ENCODE data around the gene FNDC3B. TPM values are rescaled to one million over a fixed set of nuclear protein-coding genes. Genes with fewer than 3 reads are reported as not detected.

Gene FNDC3B
- total RNA-seq, 1 donor from 2014 or later = 160 TPM

- DNase-seq = no peak
- H3K36me3 ChIP-seq = peaks cover 52% of the 10 kb centered on the region
These were observed 286.1 kb downstream of the FNDC3B start for GRCh38 chr3:172325461-172325860.

GRCh38 chr3:172326993-172327392 is 287.6 kb downstream of the FNDC3B start:
- ATAC-seq (no peak), DNase-seq (no peak)
- H3K4me1 ChIP-seq = no peaks in the 10 kb centered on the region
- peaks cover 66% of the 10 kb centered on the region for H3K36me3 ChIP-seq
- TF ChIP-seq CTCF (IDR thresholded peaks at IDR 0.05) = no peak
- no peak overlapping the region for H3K4me3 ChIP-seq
- no peaks in the 10 kb centered on the region for H3K27me3 ChIP-seq
- intact Hi-C loops (cut with DNase I) = no loop called here
- H3K9me3 ChIP-seq = no peaks in the 10 kb centered on the region
- H3K27ac ChIP-seq = no peak overlapping the region

More at GRCh38 chr3:172325461-172325860, 286.1 kb downstream of the FNDC3B start:
- no peak overlapping the region for H3K27ac ChIP-seq
- no peaks in the 10 kb centered on the region for H3K9me3 ChIP-seq
- intact Hi-C loops (cut with DNase I) = no loop called here
- no peak for TF ChIP-seq CTCF (IDR thresholded peaks at IDR 0.05)
- no peak overlapping the region for H3K4me3 ChIP-seq
- peaks cover 7% of the 10 kb centered on the region for H3K4me1 ChIP-seq
- no peak for ATAC-seq
- no peaks in the 10 kb centered on the region for H3K27me3 ChIP-seq

GRCh38 chr3:172328282-172328681 is 288.9 kb downstream of the FNDC3B start:
- H3K36me3 ChIP-seq = peaks cover 75% of the 10 kb centered on the region
- H3K27me3 ChIP-seq = no peaks in the 10 kb centered on the region
- H3K4me3 ChIP-seq = no peak overlapping the region
- H3K9me3 ChIP-seq = no peaks in the 10 kb centered on the region
- ATAC-seq = no peak
- no peaks in the 10 kb centered on the region for H3K4me1 ChIP-seq
- no peak for TF ChIP-seq CTCF (IDR thresholded peaks at IDR 0.05)
- intact Hi-C loops (cut with DNase I) = no loop called here
- DNase-seq = no peak
- H3K27ac ChIP-seq = no peak overlapping the region

GRCh38 chr3:172329070-172329469 is 289.7 kb downstream of the FNDC3B start:
- intact Hi-C loops (cut with DNase I) = no loop called here
- H3K4me1 ChIP-seq = no peaks in the 10 kb centered on the region
- TF ChIP-seq CTCF (IDR thresholded peaks at IDR 0.05) = no peak
- H3K36me3 ChIP-seq = peaks cover 78% of the 10 kb centered on the region
- H3K9me3 ChIP-seq = no peaks in the 10 kb centered on the region
- H3K27me3 ChIP-seq = no peaks in the 10 kb centered on the region
- H3K27ac ChIP-seq = no peak overlapping the region
- DNase-seq (no peak), ATAC-seq (no peak)
- no peak overlapping the region for H3K4me3 ChIP-seq

- Histone ChIP-seq H3K27ac (no peak overlapping the region), H3K36me3 (peaks cover 78% of the 10 kb centered on the region), H3K4me1 (no peaks in the 10 kb centered on the region), H3K27me3 (no peaks in the 10 kb centered on the region), H3K4me3 (no peak overlapping the region), H3K9me3 (no peaks in the 10 kb centered on the region)
- intact Hi-C loops (cut with DNase I) = no loop called here
- ATAC-seq (no peak), DNase-seq (no peak)
- no peak for TF ChIP-seq CTCF (IDR thresholded peaks at IDR 0.05)
These were observed 291.0 kb downstream of the FNDC3B start for GRCh38 chr3:172330413-172330812.

Measured in upper lobe of right lung (tissue), 1 donor.